ENCODE results near the gene CD37.

DNA sequence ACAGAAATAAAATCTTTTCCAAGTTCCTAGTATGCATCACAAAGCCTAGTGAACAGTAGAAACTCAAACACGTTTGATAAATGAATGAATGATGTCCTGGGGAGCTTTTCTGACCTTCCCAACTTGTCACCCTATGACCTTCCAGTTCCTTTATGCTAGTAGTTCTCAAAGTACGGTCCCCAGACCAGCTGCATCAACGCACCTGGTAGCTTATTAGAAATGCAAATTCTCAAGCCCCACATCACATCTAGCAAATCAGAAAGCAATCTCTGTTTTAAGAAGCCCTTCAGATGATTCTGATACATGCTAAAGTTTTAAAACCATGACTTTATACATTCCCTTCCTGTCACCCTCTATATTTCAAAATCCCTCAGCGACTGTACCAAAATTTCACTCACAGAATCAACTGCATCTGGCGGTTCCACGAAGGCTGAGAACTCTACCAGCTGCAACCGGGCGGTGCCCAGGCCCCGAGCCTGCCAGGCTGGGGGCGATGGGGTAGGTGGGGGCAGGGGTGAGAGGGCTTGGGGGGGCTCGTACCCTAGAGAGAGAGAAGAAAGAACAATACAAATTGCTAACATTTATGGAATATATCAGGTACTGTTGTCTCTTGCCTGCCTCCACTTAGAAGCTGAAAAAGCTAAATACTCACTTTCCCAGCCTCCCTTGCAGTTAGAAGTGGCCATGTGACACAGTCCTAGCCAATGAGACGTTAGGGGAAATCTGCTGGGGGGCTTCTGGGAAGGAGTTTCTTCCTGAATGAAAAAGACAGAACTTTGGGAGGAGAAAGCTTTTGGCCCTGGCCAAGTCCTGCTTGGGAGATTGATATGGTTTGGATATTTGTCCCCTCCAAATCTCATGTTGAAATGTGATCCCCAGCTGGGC is 13.3 kb downstream of the CD37 start:
- no peak for TF ChIP-seq CTCF (IDR thresholded peaks at IDR 0.05)
- TF ChIP-seq POLR2A (IDR thresholded peaks at IDR 0.05), result no peak

All from right lobe of liver (tissue), 4 donors.